Ishikawa (cell line): ENCODE measurements around the gene YDJC.

Experiments used
- EP300 ChIP-seq: IDR thresholded peaks from 2 replicates; pipeline ENCODE4 v1.6.1; 2012; ENCODE audit warnings: borderline replicate concordance
- MAX ChIP-seq: IDR thresholded peaks from 2 replicates; pipeline ENCODE4 v1.6.1; 2012

GRCh38 chr22:21642584-21643448 lies 13.0 kb upstream of the YDJC start:
- TF ChIP-seq EP300 (no peak), MAX (no peak; the same call in 1 of the 2 replicates)
